Esophagus muscularis mucosa (tissue), 4 donors: ENCODE measurements around the gene ASPSCR1. TPM values are rescaled to one million over a fixed set of nuclear protein-coding genes. Genes with fewer than 3 reads are reported as not detected.

Source experiments
- DNase-seq: peaks from one replicate; pipeline ENCODE4 v3.0.0-alpha.2; 2017; ENCODE audit errors: extremely low spot score
- H3K27ac ChIP-seq, 4 donors: fragments of 200-600 bp; sonication (generic); replicated peaks in 1 of 4; 1 replicate in 3 of 4; 2 replicates in 1 of 4; pipeline ENCODE4 v1.5.1; 2016 to 2019; ENCODE audit warnings: mild to moderate bottlenecking in 1 of 4
- H3K27me3 ChIP-seq, 4 donors: fragments of 200-600 bp; sonication (generic); one replicate each; pipeline versions ENCODE4 v1.5.1 to v1.6.0; 2016 to 2019
- H3K36me3 ChIP-seq, 4 donors: fragments of 200-600 bp; sonication (generic); one replicate each; pipeline ENCODE4 v1.5.1; 2016 to 2019
- H3K4me1 ChIP-seq, 4 donors: fragments of 200-600 bp; sonication (generic); one replicate each; pipeline ENCODE4 v1.5.1; 2016 to 2019
- H3K4me3 ChIP-seq, 4 donors: fragments of 200-600 bp; sonication (generic); 1 replicate in 2 of 4; 2 replicates in 2 of 4; pipeline ENCODE4 v1.5.1; 2016 to 2019; ENCODE audit warnings: mild to moderate bottlenecking in 4 of 4, moderate library complexity in 1 of 4
- H3K9me3 ChIP-seq, 4 donors: fragments of 200-600 bp; sonication (generic); 1 replicate in 3 of 4; 2 replicates in 1 of 4; pipeline ENCODE4 v1.5.1; 2016 to 2019
- EP300 ChIP-seq: sonication (generic); formaldehyde crosslinking; IDR thresholded peaks from one replicate; pipeline ENCODE4 v1.6.1; 2017; ENCODE audit warnings: antibody characterized with exemption
- POLR2A ChIP-seq: fragments of 450-650 bp; IDR thresholded peaks from one replicate; pipeline ENCODE4 v1.6.1; 2017; ENCODE audit warnings: antibody characterized with exemption, moderate library complexity, mild to moderate bottlenecking, low read depth
- POLR2AphosphoS5 ChIP-seq, 2 donors: sonication (generic); formaldehyde crosslinking; IDR thresholded peaks; one replicate each; pipeline ENCODE4 v1.6.1; 2017; ENCODE audit warnings: antibody characterized with exemption in 2 of 2
- WGBS: methylation state at CpG from one replicate; pipeline ENCODE4 v1.1.5; 2018; 5-methylcytosine and 5-hydroxymethylcytosine counted together
- intact Hi-C: fragments of 100-400 bp; cut with DNase I; formaldehyde crosslinking; loops from one replicate; pipeline ENCODE4 v1.15.1; 2023
- total RNA-seq, 4 donors: library from RNA; depleted of rRNA; stranded (reverse); fragments of >200 nt; gene quantifications; one replicate each; pipeline versions ENCODE4 v1.1.0 to v1.2.1, GENCODE V29; 2016
- TF ChIP-seq, protein P1 (sequence below), 3 experiments: fragments of 200-600 bp in 2 of 3; fragments of 450-650 bp in 1 of 3; sonication (generic) in 2 of 3; IDR thresholded peaks; one replicate each; pipeline ENCODE4 v1.5.1; 2017 to 2019; ENCODE audit warnings: antibody characterized with exemption in 3 of 3, mild to moderate bottlenecking in 2 of 3, moderate library complexity in 1 of 3

Gene ASPSCR1
- total RNA-seq, 4 donors from 2014 or later, result 15.9 to 18.4 (median 17.3) TPM

DNA sequence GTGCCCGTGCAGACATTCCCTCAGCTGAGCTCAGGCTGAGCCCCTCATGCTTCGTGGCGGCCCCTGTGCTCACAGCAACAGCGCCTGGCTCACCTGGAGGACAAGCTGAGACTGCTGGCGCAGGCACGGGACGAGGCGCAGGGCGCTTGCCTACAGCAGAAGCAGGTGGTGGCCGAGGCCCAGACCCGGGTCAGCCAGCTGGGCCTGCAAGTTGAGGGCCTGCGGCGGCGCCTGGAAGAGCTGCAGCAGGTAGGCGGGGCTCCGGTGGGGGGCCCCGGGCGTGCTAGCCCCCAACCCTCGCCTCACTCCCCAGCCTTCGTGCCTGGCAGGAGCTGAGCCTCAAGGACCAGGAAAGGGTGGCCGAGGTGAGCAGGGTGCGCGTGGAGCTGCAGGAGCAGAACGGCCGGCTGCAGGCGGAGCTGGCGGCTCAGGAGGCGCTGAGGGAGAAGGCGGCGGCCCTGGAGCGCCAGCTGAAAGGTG lies 52.6 kb downstream of the ASPSCR1 start:
- WGBS, result 80% methylated on average over 9 of the region's 31 CpGs

DNA sequence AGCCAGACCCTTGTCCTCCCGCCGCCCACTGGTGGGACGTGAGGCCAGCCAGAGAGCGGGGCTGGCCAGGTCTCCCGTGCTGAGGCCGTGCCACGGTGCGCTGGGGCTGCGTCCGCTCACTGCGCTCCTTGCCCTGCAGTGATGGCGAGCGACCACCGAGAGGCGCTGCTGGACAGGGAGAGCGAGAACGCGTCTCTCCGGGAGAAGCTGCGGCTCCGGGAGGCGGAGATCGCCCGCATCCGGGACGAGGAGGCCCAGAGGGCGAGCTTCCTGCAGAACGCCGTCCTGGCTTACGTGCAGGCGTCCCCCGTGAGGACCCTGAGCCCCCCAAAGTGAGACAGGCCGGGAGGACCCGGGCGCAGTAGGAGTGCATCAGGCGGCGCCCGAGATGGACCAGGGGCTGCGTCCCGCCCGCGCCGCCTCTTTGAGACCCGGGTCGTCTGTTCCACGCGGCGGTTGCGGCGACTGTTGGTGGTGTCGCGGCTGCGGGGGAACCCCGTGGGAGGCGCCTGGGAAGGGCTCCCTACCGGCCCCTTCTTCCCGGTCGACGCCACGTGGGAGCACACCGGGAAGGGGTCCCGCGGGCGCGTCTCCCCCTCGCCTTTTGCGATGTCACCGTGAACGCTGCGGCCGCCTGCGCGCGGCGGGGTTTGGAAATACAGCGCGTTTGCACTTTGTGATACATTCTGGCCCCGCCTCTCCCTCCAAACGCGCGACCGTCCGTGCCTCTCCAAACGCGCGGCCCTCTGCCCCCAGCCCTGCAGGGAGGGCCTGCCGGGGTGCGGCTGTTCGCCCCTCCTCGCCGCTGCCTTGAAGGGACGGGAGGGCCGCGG lies 53.3 kb downstream of the ASPSCR1 start:
- peak; percentile 96 for DNase-seq
- no peak for TF ChIP-seq EP300
- TF ChIP-seq POLR2A, result no peak
- TF ChIP-seq, protein P1, sequence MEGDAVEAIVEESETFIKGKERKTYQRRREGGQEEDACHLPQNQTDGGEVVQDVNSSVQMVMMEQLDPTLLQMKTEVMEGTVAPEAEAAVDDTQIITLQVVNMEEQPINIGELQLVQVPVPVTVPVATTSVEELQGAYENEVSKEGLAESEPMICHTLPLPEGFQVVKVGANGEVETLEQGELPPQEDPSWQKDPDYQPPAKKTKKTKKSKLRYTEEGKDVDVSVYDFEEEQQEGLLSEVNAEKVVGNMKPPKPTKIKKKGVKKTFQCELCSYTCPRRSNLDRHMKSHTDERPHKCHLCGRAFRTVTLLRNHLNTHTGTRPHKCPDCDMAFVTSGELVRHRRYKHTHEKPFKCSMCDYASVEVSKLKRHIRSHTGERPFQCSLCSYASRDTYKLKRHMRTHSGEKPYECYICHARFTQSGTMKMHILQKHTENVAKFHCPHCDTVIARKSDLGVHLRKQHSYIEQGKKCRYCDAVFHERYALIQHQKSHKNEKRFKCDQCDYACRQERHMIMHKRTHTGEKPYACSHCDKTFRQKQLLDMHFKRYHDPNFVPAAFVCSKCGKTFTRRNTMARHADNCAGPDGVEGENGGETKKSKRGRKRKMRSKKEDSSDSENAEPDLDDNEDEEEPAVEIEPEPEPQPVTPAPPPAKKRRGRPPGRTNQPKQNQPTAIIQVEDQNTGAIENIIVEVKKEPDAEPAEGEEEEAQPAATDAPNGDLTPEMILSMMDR (IDR thresholded peaks at IDR 0.05), result peak; percentile 91 to 97 (median 93)
- peak in 1 of 2 donors; percentile 59 for TF ChIP-seq POLR2AphosphoS5 (IDR thresholded peaks at IDR 0.05)
- 0% methylated on average over 23 of the region's 94 CpGs for WGBS
- Histone ChIP-seq H3K36me3 (peaks cover 0 to 32% (median 18%) of the 10 kb centered on the region in 4 donors), H3K4me3 (peak overlapping the region; percentile 53 to 60 (median 58)), H3K4me1 (peaks cover 19 to 31% (median 26%) of the 10 kb centered on the region in 4 donors), H3K27ac (peak overlapping the region; percentile 12 to 66 (median 40)), H3K9me3 (no peaks in the 10 kb centered on the region), H3K27me3 (peaks cover 0 to 18% (median 6%) of the 10 kb centered on the region in 4 donors)
- intact Hi-C loops, result loop anchor here (2.0 to 5.0 kb wide), 2 partner anchors 67 to 124 kb away; partner anchors contain the start of gene FASN

More for the DNA sequence above, 52.6 kb downstream of the ASPSCR1 start:
- H3K36me3 ChIP-seq, result peaks cover 0 to 30% (median 17%) of the 10 kb centered on the region in 4 donors
- no peak for DNase-seq
- no peak for TF ChIP-seq POLR2A
- TF ChIP-seq POLR2AphosphoS5 (IDR thresholded peaks at IDR 0.05), result no peak
- TF ChIP-seq, protein P1 (IDR thresholded peaks at IDR 0.05), result no peak
- TF ChIP-seq EP300, result no peak
- intact Hi-C loops, result loop anchor here (2.0 to 5.0 kb wide), 2 partner anchors 67 to 125 kb away; partner anchors contain the start of gene FASN
- H3K4me1 ChIP-seq, result peaks cover 17 to 27% (median 24%) of the 10 kb centered on the region in 4 donors
- no peaks in the 10 kb centered on the region for H3K9me3 ChIP-seq
- H3K27me3 ChIP-seq, result peaks cover 0 to 18% (median 6%) of the 10 kb centered on the region in 4 donors
- H3K27ac ChIP-seq, result no peak overlapping the region
- peak overlapping the region; percentile 53 to 60 (median 58) for H3K4me3 ChIP-seq

DNA sequence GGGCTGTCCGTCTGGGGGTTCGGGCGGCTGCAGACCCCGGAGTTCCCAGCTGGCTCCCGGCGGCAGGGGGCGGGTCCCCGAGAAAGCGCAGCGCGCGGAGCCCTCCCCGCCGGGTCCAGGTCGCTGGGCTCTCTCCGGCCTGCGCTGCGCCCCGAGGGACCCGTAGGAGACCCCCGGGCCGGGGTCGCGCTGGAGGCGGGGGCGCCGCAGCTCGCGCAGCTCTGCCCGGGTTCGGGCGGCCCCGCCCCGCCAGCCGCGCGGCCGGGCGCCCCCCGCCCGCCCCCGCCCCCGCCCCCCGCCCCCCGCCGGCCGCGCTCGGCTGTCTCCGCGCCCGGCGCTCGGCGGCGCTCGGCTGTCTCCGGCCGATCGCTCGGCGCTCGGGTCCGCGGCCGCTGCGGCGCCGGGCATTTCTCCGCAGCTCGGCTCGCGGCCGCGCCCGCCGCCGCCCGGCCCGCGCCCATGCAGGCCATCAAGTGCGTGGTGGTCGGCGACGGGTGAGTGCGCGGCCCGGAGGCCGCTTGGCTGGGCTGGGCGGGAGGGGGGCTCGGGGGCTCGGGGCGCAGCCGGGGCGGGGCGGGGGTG lies 54.0 kb downstream of the ASPSCR1 start, which contains the start of gene RAC3:
TSS of gene RAC3 (plus strand) at position 376 of the 582 bp plus-strand sequence. CDS start at position 460, 84 bp downstream.
- peaks cover 26 to 38% (median 33%) of the 10 kb centered on the region in 4 donors for H3K4me1 ChIP-seq
- DNase-seq, result no peak
- peaks cover 0 to 18% (median 6%) of the 10 kb centered on the region in 4 donors for H3K27me3 ChIP-seq
- intact Hi-C loops, result loop anchor here (2.0 to 5.0 kb wide), 2 partner anchors 66 to 123 kb away; partner anchors contain the start of gene FASN
- TF ChIP-seq POLR2AphosphoS5 (IDR thresholded peaks at IDR 0.05) (no peak), EP300 (no peak), POLR2A (no peak)
- TF ChIP-seq, protein P1 (IDR thresholded peaks at IDR 0.05), result no peak
- H3K36me3 ChIP-seq, result peaks cover 0 to 35% (median 18%) of the 10 kb centered on the region in 4 donors
- 0% methylated on average over 9 of the region's 96 CpGs for WGBS
- peak within 1 kb of the TSS; percentile 12 to 66 (median 40) for H3K27ac ChIP-seq
- no peaks in the 10 kb centered on the region for H3K9me3 ChIP-seq
- H3K4me3 ChIP-seq, result peak within 1 kb of the TSS; percentile 53 to 60 (median 58)

DNA sequence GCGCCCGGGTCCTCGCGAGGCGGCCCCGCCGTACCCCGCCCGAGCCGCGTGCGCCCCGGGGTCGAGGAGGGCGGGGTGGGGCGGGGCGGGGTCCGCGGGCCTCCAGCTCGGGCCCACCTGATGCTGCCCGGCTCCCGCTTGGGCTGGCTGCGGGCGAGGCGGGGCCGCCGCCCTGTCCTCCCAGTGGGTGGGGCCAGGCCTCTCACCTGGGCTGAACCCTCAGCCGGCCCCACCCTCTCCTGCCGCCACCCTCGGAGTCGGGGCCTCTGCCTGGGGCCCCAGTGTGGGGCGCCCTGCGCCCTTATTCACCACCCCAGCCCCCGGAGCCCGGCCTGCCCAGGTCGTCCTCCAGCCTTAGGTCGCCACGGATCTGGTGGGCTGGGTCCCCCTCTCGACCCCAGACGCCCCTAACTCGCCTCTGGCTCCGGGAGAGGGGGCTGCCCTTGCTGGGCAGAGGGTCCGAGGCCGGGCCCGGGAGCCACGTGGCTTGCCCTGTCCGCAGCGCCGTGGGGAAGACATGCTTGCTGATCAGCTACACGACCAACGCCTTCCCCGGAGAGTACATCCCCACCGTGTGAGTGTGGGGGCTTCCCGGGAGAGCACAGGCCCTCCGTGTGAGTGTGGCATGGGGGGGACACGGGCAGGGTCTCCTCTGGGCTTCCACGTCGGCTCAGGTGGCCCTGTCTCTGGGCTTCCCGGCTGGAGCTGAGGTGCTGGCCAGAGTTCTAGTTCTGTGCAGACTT lies 54.6 kb downstream of the ASPSCR1 start:
- Histone ChIP-seq H3K9me3 (no peaks in the 10 kb centered on the region), H3K27ac (no peak overlapping the region), H3K27me3 (peaks cover 0 to 18% (median 6%) of the 10 kb centered on the region in 4 donors), H3K36me3 (peaks cover 0 to 31% (median 14%) of the 10 kb centered on the region in 4 donors), H3K4me1 (peaks cover 31 to 45% (median 39%) of the 10 kb centered on the region in 4 donors), H3K4me3 (peak overlapping the region; percentile 35 to 60 (median 55))
- no CpG with 5 or more reads among the region's 59 CpGs for WGBS
- TF ChIP-seq EP300 (no peak), POLR2A (no peak), POLR2AphosphoS5 (IDR thresholded peaks at IDR 0.05) (no peak)
- TF ChIP-seq, protein P1 (IDR thresholded peaks at IDR 0.05), result no peak
- intact Hi-C loops, result loop anchor here (2.0 to 5.0 kb wide), 2 partner anchors 65 to 123 kb away; partner anchors contain the start of gene FASN
- no peak for DNase-seq
